NCI-H1105 (cell line): ENCODE measurements around the gene PEX12.
"Not testable (repeated sequence)": the region's sequence is repeated elsewhere in the genome, so short reads cannot be mapped to it uniquely, and the experiment has no call there.

Experiments
- DNase-seq: peaks from one replicate; lab custom pipeline; 2025; lab: John Stamatoyannopoulos, UW

Gene PEX12

DNA sequence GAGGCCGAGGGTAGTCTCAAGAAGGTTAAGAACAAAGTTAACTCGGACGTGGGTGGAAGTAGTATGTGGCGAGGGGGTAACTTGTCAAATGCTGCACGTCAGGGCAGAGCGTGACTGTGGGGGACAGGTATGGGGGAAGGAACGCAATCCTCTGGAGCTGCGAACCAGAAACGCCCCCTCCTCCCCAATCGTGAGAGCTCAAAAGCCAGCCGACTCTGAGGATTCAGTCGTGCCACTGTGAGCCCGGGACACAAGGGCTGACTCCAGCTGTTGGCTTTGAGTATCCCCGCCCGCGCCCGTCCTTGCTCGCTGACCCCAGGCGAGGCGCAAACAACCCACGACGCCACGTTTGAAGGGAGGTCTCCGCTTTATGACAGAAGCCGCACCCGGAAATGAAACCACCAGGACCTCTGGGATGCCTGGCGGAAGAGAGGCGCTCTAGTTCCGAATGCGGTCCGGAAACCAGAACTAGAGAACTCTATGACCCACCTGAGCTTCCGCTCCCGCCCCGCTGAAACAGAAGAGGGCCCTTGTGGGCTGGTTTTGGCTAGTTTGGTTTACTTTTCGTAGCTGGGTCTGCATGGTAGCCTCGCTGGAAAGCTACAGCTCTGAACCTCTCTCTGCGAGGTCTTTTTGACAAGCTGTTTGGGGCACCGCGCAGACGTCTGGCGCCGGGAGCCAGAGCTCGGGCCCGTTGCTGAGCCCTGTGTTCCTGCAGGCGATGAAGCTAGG is at the start of gene PEX12:
TSS of gene PEX12 (minus strand) at position 375 of the 732 bp plus-strand sequence. CDS start 550 bp downstream, outside the sequence.
- DNase-seq: peak; percentile 83

DNA sequence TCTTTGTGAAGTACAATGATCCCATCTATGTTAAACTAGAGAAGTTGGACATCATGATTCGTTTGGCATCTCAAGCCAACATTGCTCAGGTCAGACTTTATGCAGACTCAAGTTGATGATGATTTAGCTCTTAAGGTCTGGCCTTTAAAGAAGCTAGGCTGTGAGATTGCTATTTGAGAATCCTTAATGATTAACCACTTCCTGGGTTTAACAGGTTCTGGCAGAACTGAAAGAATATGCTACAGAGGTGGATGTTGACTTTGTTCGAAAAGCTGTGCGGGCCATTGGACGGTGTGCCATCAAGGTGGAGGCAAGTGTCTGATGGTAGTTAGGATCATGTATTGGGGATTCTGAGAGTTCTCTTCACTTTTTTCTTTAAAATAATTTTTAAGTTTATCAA is 49.0 kb upstream of the PEX12 start:
- no peak for DNase-seq

GRCh38 chr17:35621768-35622167 is 43.4 kb upstream of the PEX12 start:
- no peak for DNase-seq

- DNase-seq: no peak
These were observed 40.3 kb upstream of the PEX12 start for GRCh38 chr17:35618628-35619027.

- DNase-seq: peak; percentile 29
These were observed 39.1 kb upstream of the PEX12 start for GRCh38 chr17:35617505-35617904.

DNA sequence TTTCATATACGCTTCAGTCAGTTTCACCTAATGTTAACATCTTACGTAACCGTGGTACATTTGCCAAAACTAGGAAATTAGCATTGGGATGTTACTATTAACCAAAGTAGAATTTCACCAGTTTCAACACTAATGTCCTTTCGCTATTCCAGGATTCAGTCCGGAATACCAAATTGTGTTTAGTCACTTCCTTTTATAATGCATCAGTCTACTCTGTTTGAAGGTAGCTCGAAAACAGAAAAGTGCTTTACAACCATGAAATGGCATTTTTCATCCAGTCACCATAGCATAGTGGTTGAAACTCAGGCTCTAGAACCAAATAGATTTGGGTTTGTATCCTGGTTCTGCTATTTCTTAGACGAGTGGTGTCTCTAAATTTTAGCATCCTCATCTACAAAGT is 38.2 kb upstream of the PEX12 start:
- no peak for DNase-seq

DNA sequence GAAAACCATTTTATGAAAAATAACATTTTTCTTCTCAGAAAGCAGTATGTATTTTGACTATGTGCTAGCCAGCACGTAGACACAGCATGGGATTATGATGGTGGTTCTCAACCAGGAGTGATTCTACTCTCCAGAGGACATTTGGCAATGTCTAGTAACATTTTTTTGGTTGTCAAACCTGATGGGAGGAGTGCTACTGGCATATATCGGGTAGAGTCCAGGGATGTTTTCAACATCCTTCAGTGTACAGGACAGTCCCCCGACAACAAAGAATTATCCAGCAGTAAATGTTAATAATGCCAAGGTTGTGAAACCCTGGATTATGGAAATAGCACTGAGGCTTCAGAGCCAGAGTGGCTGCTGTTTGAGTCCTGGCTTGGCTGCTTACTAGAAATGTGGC is 36.4 kb upstream of the PEX12 start:
- no peak for DNase-seq

DNA sequence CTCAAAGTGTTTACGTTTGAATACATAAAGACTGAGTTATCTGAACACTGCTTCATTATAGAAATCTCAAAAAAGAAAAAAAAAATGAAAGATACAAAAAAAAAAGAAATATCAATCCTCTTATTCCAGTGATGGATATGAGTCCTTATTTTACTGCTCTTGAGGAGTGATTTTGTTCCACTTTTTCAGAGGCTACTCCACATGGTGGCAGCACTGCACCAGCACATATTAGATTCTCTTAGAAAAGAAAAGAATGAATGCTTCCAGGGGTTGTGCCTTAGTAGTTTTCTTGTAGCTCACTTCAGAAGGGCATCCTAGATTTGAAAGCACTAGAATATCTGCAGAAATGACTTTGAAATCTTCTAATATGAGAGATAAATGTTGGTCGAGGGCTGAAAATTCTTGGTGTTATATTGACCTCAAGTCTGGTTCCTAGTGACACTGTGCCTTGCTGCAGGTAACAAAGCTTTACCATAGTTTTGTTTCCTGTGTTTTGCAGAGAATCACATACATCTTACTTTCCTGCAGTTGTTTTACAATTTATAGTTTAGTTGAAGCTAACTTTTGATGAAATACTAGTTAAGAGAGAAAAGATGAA is 34.7 kb upstream of the PEX12 start:
- DNase-seq: peak; percentile 30

- not testable (repeated sequence) for DNase-seq
These were observed 32.4 kb upstream of the PEX12 start for GRCh38 chr17:35610746-35611145.

- no peak for DNase-seq
These were observed 31.5 kb upstream of the PEX12 start for GRCh38 chr17:35609831-35610230.

DNA sequence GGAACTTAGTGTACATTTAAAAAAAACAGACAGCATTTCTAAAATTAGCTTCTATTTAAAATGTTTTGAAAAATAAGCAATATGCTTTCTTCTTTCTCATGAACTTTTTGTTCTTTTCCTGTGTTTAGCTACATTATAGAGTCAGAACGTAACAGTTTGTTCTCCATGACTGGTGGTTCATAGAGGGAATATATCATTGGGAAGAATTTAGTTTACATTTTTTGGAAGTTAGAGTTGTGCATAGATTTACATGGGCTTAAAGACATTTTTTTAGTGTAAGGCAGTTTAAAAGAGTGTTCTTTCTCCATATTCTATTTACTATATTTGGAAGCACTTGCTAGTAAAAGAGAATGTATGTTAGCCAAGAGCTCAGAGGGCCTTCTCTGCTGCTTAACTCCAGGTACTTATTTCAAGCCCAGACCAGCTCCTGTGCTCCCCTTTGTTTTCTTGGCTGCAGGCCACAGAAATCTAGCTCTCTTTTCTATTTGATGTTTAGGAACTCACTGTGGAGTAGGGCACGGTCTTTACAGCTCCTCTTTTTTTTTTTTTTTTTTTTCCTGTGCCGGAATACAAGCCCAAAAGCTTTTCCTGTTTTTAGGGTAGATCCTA is 29.0 kb upstream of the PEX12 start:
- DNase-seq: peak; percentile 6

DNA sequence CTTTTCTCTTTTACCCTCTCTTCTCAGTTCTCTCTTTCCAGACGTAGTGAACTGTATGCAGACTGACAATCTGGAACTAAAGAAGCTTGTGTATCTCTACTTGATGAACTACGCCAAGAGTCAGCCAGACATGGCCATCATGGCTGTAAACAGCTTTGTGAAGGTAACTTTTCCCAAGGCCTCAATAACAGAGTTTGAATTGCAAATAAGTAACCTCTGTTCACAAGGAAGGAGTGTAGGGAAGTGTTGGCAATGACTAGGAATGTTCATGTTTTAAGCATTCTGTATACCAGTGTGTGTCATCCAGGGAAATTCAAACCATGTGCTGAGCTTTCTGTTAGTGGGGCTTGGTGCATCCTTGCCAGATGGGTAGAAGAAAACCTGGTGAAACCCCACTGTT is 27.3 kb upstream of the PEX12 start:
- DNase-seq: no peak

DNA sequence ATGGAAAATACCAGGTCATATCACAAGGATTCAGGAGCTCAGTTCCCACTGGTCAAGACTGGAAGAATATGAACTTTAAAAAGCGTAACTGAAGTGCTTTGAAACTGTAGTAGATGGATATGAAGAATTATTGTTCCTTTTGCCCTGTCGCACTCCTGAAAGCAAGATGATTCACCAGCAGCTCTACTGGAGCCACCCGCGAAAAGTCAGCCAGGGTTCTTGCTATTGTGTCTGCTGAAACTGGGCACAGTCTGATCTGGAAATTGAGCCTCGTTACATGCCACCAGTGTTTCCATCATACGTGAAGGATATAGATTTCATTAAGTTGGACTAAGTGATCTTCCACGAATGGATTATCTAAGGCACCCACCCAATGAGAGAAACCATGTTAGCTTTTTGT is 25.3 kb upstream of the PEX12 start:
- no peak for DNase-seq

DNA sequence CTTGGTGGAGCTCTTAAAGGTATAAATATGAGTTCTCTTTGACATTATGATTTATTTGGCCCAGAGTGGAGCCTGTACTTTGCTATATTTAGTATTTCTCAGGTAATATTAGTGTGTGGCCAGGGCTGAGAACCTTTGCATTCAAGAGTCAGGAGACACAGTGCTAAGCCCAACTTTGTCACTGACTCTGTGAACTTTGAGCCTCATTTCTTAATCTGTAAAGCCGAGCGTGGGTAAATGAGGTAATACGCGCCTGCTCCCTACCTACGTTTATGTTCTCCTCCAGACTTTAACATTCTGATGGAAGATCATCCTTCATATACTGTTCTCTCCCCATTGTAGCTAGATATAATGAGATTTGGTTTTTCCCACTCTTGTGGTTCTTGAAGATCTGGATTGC is 19.2 kb upstream of the PEX12 start:
- no peak for DNase-seq

DNA sequence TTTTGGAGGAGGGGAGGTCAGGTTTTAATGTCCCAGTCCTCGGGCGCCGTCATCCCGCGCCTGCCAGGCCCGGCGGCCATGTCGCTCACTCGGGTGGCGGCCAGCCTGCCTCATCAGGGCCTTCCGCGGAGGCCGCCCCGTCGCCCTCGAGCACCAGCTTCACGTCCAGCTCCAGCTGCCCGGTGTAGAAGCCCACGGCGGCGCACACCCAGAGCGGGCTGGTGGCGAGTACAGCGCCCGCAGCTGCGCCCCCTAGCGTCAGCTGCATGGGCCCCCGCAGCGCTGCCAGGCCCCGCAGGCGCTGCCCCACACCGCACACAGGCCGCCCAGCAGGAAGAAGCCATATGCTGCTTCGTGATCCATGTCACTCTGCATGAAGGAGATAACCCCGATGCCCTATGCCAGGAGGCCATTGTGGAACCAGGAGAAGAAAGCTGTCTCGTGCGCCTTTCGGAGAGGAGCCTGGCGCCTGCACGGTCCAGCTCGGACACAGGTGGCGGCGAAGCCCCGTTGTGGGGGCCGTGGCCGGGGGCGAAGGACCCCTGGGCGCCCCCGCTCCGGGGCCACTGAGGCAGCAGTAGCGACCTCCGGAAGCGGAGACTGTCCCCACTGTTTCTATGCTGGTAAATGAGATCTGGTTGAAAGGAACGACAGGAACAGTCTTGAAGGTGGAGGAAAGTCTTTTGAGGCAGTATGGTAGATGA is 18.3 kb upstream of the PEX12 start:
- no peak for DNase-seq

GRCh38 chr17:35596072-35596471 is 17.7 kb upstream of the PEX12 start:
- no peak for DNase-seq

DNA sequence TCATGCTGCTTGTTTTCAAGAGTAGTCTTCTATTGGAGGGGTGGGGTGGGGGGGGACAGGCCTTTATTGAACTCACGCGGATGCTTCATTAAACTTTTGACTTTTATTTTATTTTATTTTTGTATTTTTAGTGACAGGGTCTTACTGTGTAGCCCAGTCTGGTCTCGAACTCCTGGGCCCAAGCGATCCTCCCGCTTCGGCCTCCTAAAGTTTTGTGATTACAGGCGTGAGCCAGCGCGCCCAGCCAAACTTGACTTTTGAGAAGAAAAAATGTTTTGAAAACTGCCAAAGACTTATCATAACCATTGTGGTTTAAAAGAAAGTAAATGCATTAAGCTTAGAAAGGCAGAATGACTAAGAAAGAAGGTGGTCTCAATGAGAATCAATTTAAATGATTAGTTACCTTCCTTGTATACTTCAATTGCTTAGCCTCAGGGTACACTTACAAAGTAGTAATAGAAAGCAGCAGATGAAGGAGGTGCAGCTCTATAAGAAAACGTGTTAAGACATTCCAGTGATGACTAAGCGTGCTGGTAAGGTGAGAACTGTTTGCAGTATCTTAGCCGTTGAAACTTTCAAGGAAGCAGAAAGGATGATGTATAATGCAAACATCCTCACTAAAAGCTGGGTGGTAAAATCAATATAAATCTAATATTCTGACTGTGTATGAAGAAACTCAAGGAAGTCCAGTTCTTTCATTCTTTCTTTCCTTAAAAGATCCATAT is 10.0 kb upstream of the PEX12 start:
- DNase-seq: no peak

DNA sequence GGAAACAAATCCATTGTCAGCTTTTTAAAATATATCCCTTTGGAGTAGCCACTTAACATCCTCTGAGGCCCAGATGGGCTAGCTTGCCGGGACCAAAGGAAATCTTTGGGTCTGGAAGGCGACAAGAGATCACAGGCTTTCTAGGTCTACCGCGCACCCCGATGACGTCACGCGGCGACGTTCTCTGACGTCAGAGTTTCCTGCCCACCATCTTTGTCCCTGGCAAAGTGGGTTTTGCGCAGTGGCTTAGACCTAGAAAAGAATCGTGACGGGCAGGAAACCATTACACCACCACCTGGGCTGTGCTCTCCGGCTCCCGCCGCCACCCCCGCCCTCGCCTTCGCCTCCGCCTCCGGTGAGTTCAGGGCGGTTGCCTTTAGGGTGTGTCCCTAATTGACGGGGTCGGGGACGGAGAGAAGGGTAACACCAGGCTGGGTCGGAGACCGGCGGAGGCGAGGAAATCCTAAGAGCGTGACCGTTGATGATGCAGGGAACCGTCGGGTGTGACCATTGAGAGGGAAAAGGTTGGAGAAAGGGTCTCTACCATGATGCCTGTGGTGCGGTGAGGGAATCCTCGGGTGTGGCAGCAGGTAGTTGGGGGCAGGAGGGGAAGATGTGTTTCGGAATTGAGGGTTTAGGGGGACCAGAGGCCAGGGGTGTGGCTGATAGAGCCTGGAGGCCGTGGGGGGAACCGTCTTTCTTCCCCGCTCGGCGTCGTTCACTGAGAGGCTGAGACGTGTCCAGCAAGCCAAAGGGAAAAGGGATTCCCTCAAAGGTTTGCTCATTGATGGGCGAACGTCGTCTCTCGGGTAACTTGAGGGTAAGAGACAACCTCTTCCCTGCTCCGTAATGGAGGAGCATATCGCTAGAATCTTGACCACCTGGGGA is 8.9 kb upstream of the PEX12 start, which contains the start of gene AP2B1:
TSS of gene AP2B1 (plus strand) at position 249 of the 888 bp plus-strand sequence. CDS start 6,709 bp downstream, outside the sequence.
- peak; percentile 86 for DNase-seq

- no peak for DNase-seq
These were observed 8.2 kb upstream of the PEX12 start for GRCh38 chr17:35586569-35587073.

DNA sequence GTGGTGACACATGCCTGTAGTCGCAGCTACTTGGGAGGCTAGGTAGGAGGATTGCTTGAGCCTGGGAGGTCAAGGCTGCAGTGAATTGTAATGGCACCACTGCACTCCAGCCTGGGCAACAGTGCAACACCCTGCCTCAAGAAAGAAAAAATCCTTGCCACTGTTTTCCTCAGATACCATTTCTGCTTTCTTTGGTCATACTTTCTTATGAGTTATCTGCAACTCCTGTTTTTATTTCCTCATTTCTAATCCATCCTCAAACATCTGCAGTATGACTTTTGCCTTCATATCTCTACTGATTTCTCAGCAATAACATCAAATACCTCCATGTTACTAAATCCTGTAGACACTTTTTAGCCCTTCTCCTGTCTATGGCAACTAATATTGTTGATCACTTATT is 5.7 kb upstream of the PEX12 start:
- DNase-seq: no peak

- no peak for DNase-seq
These were observed 610 bp upstream of the PEX12 start for GRCh38 chr17:35578929-35579432.
